IPS DF 19.7 (cell line): ENCODE data around the gene BEND3.
A peak's percentile ranks its signal among the peaks of the same experiment; 100 is the strongest.
"Not testable (repeated sequence)": the region's sequence is repeated elsewhere in the genome, so short reads cannot be mapped to it uniquely, and the experiment has no call there.

Experiments
- DNase-seq: peaks from one replicate; pipeline ENCODE4 v3.0.0-alpha.2; 2013; ENCODE audit warnings: low read depth, low spot score

BEND3 gene

GRCh38 chr6:107114926-107115694 lies at the start of gene BEND3:
BEND3 (minus strand) TSS chr6:107115515; CDS start chr6:107099285, 16,230 bp downstream.
- no peak for DNase-seq

GRCh38 chr6:107164299-107164698 lies 49.0 kb upstream of the BEND3 start:
- DNase-seq: not testable (repeated sequence)

- no peak for DNase-seq
Measured at GRCh38 chr6:107161521-107161920, 46.2 kb upstream of the BEND3 start.

GRCh38 chr6:107156617-107157016 lies 41.3 kb upstream of the BEND3 start:
- no peak for DNase-seq

- DNase-seq: no peak
Measured at GRCh38 chr6:107154801-107155160, 39.5 kb upstream of the BEND3 start.

GRCh38 chr6:107154131-107154800 lies 39.0 kb upstream of the BEND3 start:
- peak; percentile 61 for DNase-seq

- DNase-seq: no peak
Measured at GRCh38 chr6:107152638-107153430, 37.5 kb upstream of the BEND3 start.

- no peak for DNase-seq
Measured at GRCh38 chr6:107144666-107145065, 29.4 kb upstream of the BEND3 start.

GRCh38 chr6:107144014-107144413 lies 28.7 kb upstream of the BEND3 start:
- no peak for DNase-seq

- DNase-seq: no peak
Measured at GRCh38 chr6:107140581-107140980, 25.3 kb upstream of the BEND3 start.

GRCh38 chr6:107136324-107136723 lies 21.0 kb upstream of the BEND3 start:
- not testable (repeated sequence) for DNase-seq

GRCh38 chr6:107135048-107135680 lies 19.8 kb upstream of the BEND3 start:
- not testable (repeated sequence) for DNase-seq

GRCh38 chr6:107132330-107132954 lies 17.1 kb upstream of the BEND3 start:
- no peak for DNase-seq

GRCh38 chr6:107129370-107129925 lies 14.1 kb upstream of the BEND3 start:
- no peak for DNase-seq

- no peak for DNase-seq
Measured at GRCh38 chr6:107128577-107128976, 13.3 kb upstream of the BEND3 start.

GRCh38 chr6:107128175-107128574 lies 12.9 kb upstream of the BEND3 start:
- DNase-seq: no peak

- no peak for DNase-seq
Measured at GRCh38 chr6:107125771-107126170, 10.5 kb upstream of the BEND3 start.

- no peak for DNase-seq
Measured at GRCh38 chr6:107124934-107125348, 9.6 kb upstream of the BEND3 start.

GRCh38 chr6:107123501-107123900 lies 8.2 kb upstream of the BEND3 start:
- no peak for DNase-seq

- no peak for DNase-seq
Measured at GRCh38 chr6:107122748-107123147, 7.4 kb upstream of the BEND3 start.

- no peak for DNase-seq
Measured at GRCh38 chr6:107121964-107122495, 6.7 kb upstream of the BEND3 start.
